ENCODE results near the gene TATDN2.
A peak's percentile ranks its signal among the peaks of the same experiment; 100 is the strongest.

Gene TATDN2

DNA sequence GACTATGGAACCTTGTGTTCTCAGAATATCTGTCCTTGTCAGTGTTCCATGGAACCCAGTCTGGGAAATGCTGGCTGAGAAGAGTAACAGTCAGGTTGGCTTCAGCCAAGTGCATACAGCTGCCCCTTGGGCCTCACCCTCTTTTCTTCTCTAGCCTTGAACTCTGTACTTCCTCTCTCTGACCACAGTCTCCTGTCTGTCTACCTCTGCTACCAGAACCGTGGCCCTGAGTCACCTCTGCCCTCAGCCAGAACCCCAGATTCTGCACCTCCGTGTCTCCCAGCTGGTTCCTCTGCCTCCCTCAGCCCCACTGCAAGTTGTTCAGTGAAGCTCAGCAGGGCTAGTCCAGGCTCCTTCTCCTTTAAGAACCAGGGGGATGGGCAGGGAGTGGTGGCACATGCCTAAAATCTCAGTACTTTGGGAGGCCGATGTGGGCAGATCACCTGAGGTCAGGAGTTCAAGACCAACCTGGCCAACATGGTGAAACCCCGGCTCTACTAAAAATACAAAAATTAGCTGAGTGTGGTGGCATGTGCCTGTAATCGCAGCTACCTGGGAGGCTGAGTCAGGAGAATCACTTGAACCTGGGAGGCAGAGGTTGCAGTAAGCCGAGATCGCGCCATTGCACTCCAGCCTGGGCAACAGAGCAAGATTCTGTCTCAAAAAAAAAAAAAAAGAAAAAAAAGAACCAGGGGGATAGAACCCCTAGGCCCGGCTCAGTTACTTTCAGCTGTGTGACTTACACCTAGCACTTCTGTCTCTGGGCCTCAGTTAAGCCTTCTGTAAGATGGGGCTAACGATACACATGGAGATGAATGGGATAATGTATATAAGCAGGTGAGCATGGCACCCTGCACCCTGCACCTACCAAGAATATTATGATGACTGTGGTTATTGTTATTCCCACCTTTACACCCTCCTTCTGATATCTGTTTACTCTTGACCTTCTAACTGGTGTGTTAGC, 24.3 kb upstream of the TATDN2 start:
- POLR2A ChIA-PET: no interaction called here
- TF ChIP-seq LEF1 (IDR thresholded peaks at IDR 0.05; ENCODE audit: borderline replicate concordance) (no peak), TARDBP (IDR thresholded peaks at IDR 0.05) (no peak), FOXK2 (IDR thresholded peaks at IDR 0.05) (no peak)
- no peak for DNase-seq (ENCODE audit: extremely low spot score)
- CTCF ChIA-PET: no interaction called here

DNA sequence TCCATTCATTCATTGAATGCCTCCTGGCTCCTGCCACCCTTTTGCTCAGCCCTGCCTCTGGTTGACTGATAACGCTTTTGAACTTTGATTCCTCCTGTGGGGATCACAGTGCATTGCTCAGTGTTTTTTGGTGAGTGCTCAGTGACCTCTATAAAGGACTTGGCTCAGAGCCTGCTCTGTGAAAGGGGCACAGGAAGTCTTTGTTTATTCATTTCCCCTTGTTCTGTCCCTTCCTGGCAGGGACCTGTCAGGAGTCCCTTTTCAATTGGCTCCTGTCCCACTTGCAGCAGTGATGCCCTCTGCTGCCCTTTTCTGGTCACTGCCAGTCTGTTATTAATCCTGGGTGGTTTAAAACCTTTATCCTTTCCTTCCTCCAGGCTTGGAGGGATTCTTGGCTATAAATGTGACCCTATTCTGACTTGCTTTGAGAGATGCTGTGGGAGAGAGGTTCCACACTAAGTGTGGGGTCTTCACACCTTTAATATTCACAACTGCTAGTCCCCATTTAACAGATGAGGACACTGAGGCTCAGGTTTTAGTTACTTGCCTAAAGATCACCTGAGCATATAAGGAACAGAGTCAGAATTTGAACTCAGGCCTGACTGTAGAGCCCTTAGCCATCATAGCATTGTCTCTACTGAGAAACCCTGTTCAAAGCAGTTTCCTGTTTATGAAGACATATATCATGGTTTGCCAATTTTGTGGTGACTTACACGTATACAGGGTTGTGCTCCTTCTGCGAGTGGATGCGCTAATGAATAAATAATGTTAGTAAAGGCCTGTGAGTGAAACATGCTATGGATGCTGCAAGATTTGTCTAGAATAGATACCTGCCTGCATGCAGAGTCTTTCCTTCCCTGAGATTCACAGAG, 23.2 kb upstream of the TATDN2 start:
- POLR2A ChIA-PET: no interaction called here
- CTCF ChIA-PET: no interaction called here

DNA sequence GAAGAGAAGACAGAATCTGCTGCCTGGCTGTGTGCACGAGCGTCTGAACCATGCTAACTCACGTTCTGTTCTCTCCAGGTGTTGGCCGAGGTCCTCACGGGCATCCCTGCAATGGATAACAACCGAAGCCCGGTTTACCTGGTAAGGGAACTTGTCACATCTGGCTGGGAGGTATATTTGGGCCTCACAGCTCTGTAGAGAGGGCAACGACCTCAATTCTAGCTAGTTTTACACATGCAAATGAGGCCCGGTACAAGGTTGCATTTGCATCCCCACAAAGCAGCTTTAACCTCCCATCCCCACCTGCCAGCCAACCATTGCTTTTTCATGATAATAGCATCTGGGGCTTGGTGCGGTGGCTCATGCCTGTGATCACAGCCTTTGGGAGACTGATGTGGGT, 22.0 kb upstream of the TATDN2 start:
- ChIA-PET POLR2A (no interaction called here), CTCF (no interaction called here)
- DNase-seq (ENCODE audit: extremely low spot score): no peak
- no peak for TF ChIP-seq HDGF (IDR thresholded peaks at IDR 0.05; ENCODE audit: borderline replicate concordance)
- no peak for TF ChIP-seq ELF4 (IDR thresholded peaks at IDR 0.05)

More for the DNA sequence above, 23.2 kb upstream of the TATDN2 start:
- TF ChIP-seq, protein P1, sequence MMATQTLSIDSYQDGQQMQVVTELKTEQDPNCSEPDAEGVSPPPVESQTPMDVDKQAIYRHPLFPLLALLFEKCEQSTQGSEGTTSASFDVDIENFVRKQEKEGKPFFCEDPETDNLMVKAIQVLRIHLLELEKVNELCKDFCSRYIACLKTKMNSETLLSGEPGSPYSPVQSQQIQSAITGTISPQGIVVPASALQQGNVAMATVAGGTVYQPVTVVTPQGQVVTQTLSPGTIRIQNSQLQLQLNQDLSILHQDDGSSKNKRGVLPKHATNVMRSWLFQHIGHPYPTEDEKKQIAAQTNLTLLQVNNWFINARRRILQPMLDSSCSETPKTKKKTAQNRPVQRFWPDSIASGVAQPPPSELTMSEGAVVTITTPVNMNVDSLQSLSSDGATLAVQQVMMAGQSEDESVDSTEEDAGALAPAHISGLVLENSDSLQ (IDR thresholded peaks at IDR 0.05): peak; percentile 25; the same call in 1 of the 2 replicates
- TF ChIP-seq NFRKB (IDR thresholded peaks at IDR 0.05): no peak
- TF ChIP-seq CTBP1 (IDR thresholded peaks at IDR 0.05; ENCODE audit: borderline replicate concordance): no peak
- no peak for TF ChIP-seq FOXA1 (IDR thresholded peaks at IDR 0.05)
- DNase-seq (ENCODE audit: extremely low spot score): peak; percentile 68

DNA sequence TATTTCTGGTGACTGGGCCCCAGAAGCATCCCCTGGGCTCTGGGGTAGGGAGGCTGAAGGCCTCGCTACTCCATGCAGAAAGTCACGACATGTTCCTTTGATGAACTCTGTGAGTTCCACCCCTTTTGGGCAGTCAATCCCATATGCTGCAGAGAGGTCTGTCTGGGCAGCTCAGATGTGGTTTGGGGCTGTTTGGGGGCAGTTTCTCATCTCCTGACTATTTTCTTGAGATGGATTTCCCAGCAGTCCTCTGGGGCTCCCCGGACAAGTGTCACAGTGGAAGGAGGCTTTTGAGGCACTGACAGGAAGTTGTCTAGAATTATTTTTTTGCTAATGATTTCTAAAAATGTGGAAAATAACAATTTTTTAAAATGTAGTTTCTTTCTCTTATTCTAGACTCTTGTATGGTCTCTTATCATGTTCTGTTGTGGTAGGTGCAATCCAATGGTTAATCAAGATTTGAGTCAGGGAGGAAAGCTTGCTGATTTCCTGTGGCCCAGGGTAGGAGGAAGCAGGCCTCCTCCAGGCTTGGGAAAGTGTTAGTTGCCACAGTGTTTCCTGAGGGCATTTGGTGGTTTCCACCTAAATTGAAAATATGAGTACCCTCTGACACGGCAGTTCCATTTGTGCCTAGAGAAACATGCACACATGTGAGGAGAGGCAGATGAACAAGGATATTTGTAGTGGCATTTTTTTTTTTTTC, 19.9 kb upstream of the TATDN2 start:
- TF ChIP-seq HDGF (IDR thresholded peaks at IDR 0.05; ENCODE audit: borderline replicate concordance) (no peak), CTBP1 (IDR thresholded peaks at IDR 0.05; ENCODE audit: borderline replicate concordance) (no peak), L3MBTL2 (conservative IDR thresholded peaks at IDR 0.05) (no peak), FOXK2 (IDR thresholded peaks at IDR 0.05) (no peak), SP1 (IDR thresholded peaks at IDR 0.05) (no peak), BHLHE40 (IDR thresholded peaks at IDR 0.05; ENCODE audit: borderline replicate concordance) (no peak), NFRKB (IDR thresholded peaks at IDR 0.05) (no peak), ZNF384 (IDR thresholded peaks at IDR 0.05) (no peak), SUZ12 (IDR thresholded peaks at IDR 0.05) (no peak)
- TF ChIP-seq, protein P1 (IDR thresholded peaks at IDR 0.05): no peak
- ChIA-PET POLR2A (no interaction called here), CTCF (interaction anchor here (0.6 to 0.8 kb wide), 2 partner anchors 21 to 112 kb away, joined by 3 to 5 read pairs; no protein-coding TSS in a partner anchor)
- DNase-seq (ENCODE audit: extremely low spot score): no peak

DNA sequence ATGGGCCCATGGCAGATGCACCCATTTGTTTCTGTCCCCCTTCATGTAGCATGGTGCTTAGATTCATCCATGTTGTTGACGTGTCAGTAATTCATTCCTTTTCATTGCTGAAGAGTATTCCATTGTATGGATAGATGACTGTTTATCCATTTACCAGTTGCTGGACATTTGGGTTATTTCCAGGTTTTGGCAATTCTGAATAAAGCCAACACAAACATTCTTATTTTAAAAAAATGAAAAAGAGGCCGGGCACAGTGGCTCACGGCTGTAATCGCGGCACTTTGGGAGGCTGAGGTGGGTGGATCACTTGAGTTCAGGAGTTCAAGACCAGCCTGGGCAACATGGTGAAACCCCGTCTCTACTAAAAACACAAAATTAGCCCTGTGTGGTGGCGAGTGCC, 18.7 kb upstream of the TATDN2 start:
- CTCF ChIA-PET: no interaction called here
- POLR2A ChIA-PET: no interaction called here
- TF ChIP-seq NFRKB (IDR thresholded peaks at IDR 0.05): no peak
- TF ChIP-seq SUZ12 (IDR thresholded peaks at IDR 0.05): no peak
- no peak for TF ChIP-seq LEF1 (IDR thresholded peaks at IDR 0.05; ENCODE audit: borderline replicate concordance)
- TF ChIP-seq, protein P1 (IDR thresholded peaks at IDR 0.05): no peak
- TF ChIP-seq HDGF (IDR thresholded peaks at IDR 0.05; ENCODE audit: borderline replicate concordance): no peak
- TF ChIP-seq CTBP1 (IDR thresholded peaks at IDR 0.05; ENCODE audit: borderline replicate concordance): no peak
- no peak for TF ChIP-seq ARNT (IDR thresholded peaks at IDR 0.05)
- TF ChIP-seq ELF4 (IDR thresholded peaks at IDR 0.05): no peak
- no peak for TF ChIP-seq FOXA1 (IDR thresholded peaks at IDR 0.05)
- TF ChIP-seq L3MBTL2 (conservative IDR thresholded peaks at IDR 0.05): no peak
- no peak for TF ChIP-seq FOXM1 (IDR thresholded peaks at IDR 0.05; ENCODE audit: borderline replicate concordance)
- DNase-seq (ENCODE audit: extremely low spot score): no peak

DNA sequence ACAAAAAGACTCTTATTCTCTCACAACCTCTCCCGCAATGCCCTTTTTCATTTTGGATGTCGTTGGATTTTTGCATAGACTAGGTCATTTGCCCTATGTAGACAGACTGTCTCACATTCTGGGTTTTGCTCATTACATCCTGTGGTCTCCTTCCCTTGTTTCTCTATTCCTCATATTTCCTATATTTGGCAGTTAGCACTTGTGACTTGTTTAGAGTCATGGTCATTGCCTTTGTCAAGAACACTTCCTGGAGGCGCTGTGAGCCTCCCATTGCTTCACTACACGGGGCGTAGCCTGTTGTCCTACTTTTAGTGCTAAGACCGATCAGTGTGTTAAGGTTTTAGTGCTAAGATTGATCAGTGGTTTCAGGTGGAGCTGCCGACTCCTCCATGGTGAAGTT, 16.1 kb upstream of the TATDN2 start:
- CTCF ChIA-PET: no interaction called here
- DNase-seq (ENCODE audit: extremely low spot score): no peak
- TF ChIP-seq SP1 (IDR thresholded peaks at IDR 0.05) (no peak), CTBP1 (IDR thresholded peaks at IDR 0.05; ENCODE audit: borderline replicate concordance) (no peak), FOXM1 (IDR thresholded peaks at IDR 0.05; ENCODE audit: borderline replicate concordance) (no peak), FOXA1 (IDR thresholded peaks at IDR 0.05) (no peak), NFRKB (IDR thresholded peaks at IDR 0.05) (no peak)
- POLR2A ChIA-PET: no interaction called here

All from HEK293T (cell line).